ENCODE measurements around the gene HRAS. TPM values are rescaled to one million over a fixed set of nuclear protein-coding genes. Genes with fewer than 3 reads are reported as not detected.

HRAS gene
- total RNA-seq (2021; fragmentation: NEBNext Ultra II Directional; extraction: Animal tissue kit (Norgen Biotek cat#: 25700)), result 54.7 and 60.9 TPM in 2 replicates
- 44.3 and 63.4 TPM in 2 replicates for polyA plus RNA-seq (2011; rRNA removed)
- polyA plus RNA-seq (2011; cell fraction: cytosol; rRNA removed), result 47.4 TPM
- polyA plus RNA-seq (2011; cell fraction: nucleus; rRNA removed), result 117 TPM
- 63.6 to 78.2 TPM (median 69.2 TPM) in 4 replicates for polyA plus RNA-seq (2012, experiment 1 of 2)
- 56.3 TPM for polyA plus RNA-seq (2012, experiment 2 of 2)
- 25.7 TPM for polyA plus RNA-seq (2013, experiment 1 of 2)
- polyA plus RNA-seq (2013, experiment 2 of 2), result 26.0 TPM
- 28.2 and 33.1 TPM in 2 replicates for polyA minus RNA-seq (2011; rRNA and poly(A)+ RNA removed)
- 22.0 TPM for polyA minus RNA-seq (2011; cell fraction: cytosol; rRNA and poly(A)+ RNA removed)
- polyA minus RNA-seq (2011; cell fraction: nucleus; rRNA and poly(A)+ RNA removed), result 21.5 TPM
- long read RNA-seq, experiment 1, partial matches to known transcripts, result 11 of 17 reads
- long read RNA-seq, experiment 1, other reads (novel, unspliced or antisense), result 2 of 17 reads
- long read RNA-seq, experiment 2, partial matches to known transcripts, result 0 of 2 reads
- long read RNA-seq, experiment 2, other reads (novel, unspliced or antisense), result 0 of 2 reads

GRCh38 chr11:535519-536454 lies at the start of gene HRAS:
Gene HRAS (minus strand): TSS chr11:535576.
- FAIRE-seq (no peak), DNase-seq (ENCODE audit: low read depth in 1 of 2, low spot score in 2 of 2) (peak; percentile 70 to 94)
- Histone ChIP-seq H3K4ac (replicated peaks; ENCODE audit: insufficient read length, low read depth, low read length) (peak within 1 kb of the TSS; percentile 69), H2BK5ac (ENCODE audit: low read depth, low read length) (no peak within 1 kb of the TSS), H3K4me1 (replicated peaks in 1 of 4; ENCODE audit: control insufficient read depth in 3 of 4, insufficient read depth in 4 of 4, low read length in 3 of 4) (peaks cover 0 to 19% (median 10%) of the 10 kb centered on the region in 4 experiments; a peak in 5 of 7 replicates), H3K27me3 (replicated peaks in 1 of 4; ENCODE audit: control insufficient read depth in 3 of 4, extremely low read depth in 1 of 4, insufficient read depth in 3 of 4, low read length in 3 of 4) (peaks cover 0 to 16% (median 6%) of the 10 kb centered on the region in 4 experiments; a peak in 5 of 7 replicates), H3K4me3 (ENCODE audit: extremely low read depth in 1 of 4, insufficient read depth in 2 of 4, low read depth in 3 of 4, low read length in 4 of 4) (peak within 1 kb of the TSS; percentile 67 to 81 (median 74)), H3K79me2 (ENCODE audit: control insufficient read depth in 1 of 2, insufficient read depth in 2 of 2, low read length in 2 of 2) (no peaks in the 10 kb centered on the region), H3K27ac (ENCODE audit: low read depth, low read length) (0 out of 2 replicates have a peak within 1 kb of the TSS, but pooled peaks have one; percentile 30), H3K23me2 (ENCODE audit: low read depth, low read length) (peaks cover 21% of the 10 kb centered on the region; the same call in 1 of the 2 replicates), H2AFZ (ENCODE audit: low read length) (no peak within 1 kb of the TSS), H3K56ac (replicated peaks; ENCODE audit: insufficient read length, low read depth, low read length) (peak within 1 kb of the TSS; percentile 16), H3K36me3 (ENCODE audit: control insufficient read depth in 2 of 4, insufficient read depth in 4 of 4, low read length in 3 of 4) (peaks cover 0 to 15% (median 6%) of the 10 kb centered on the region in 4 experiments; a peak in 5 of 8 replicates), H3K4me2 (ENCODE audit: insufficient read depth in 1 of 2, low read depth in 2 of 2, low read length in 2 of 2) (peak within 1 kb of the TSS; percentile 61 to 82), H3K9me3 (ENCODE audit: insufficient read depth in 2 of 2, low read depth in 1 of 2, low read length in 1 of 2) (no peaks in the 10 kb centered on the region), H4K91ac (replicated peaks; ENCODE audit: insufficient read length, low read length) (peak within 1 kb of the TSS; percentile 65), H3K79me1 (ENCODE audit: low read depth, low read length) (no peaks in the 10 kb centered on the region), H4K20me1 (replicated peaks in 1 of 2; ENCODE audit: control insufficient read depth in 1 of 2, insufficient read depth in 2 of 2, low read length in 2 of 2) (peaks cover 7 to 11% of the 10 kb centered on the region in 2 experiments), H3K18ac (ENCODE audit: extremely low read depth, low read length) (peak within 1 kb of the TSS; percentile 32), H2BK12ac (ENCODE audit: low read depth, low read length) (no peak within 1 kb of the TSS; the same call in 1 of the 2 replicates), H2BK120ac (replicated peaks; ENCODE audit: low read depth, low read length) (no peak within 1 kb of the TSS), H2BK15ac (ENCODE audit: low read length) (peak within 1 kb of the TSS; percentile 46; the same call in 1 of the 2 replicates), H3K23ac (ENCODE audit: insufficient read length) (no peak within 1 kb of the TSS), H3K14ac (ENCODE audit: insufficient read length) (no peak within 1 kb of the TSS), H4K8ac (ENCODE audit: extremely low read depth, insufficient read depth, low read length) (peak within 1 kb of the TSS; percentile 89; the same call in 1 of the 2 replicates), H2AK5ac (ENCODE audit: low read depth, low read length) (no peak within 1 kb of the TSS; the same call in 1 of the 2 replicates), H3K9ac (replicated peaks in 1 of 4; ENCODE audit: extremely low read depth in 1 of 4, low read depth in 3 of 4, low read length in 3 of 4) (peak within 1 kb of the TSS in 3 of 4 experiments; percentile 29 to 52 (median 40); a peak in 5 of 7 replicates), H2BK20ac (ENCODE audit: low read length) (no peak within 1 kb of the TSS), H4K5ac (ENCODE audit: insufficient read length, low read depth, low read length) (peak within 1 kb of the TSS; percentile 88)
- CTCF ChIA-PET (ENCODE audit: partially characterized antibody), result interaction anchor here (0.8 to 1.4 kb wide), 4 partner anchors 9 to 24 kb away, joined by 3 to 8 read pairs (median 4); no protein-coding TSS in a partner anchor
- POLR2A ChIA-PET (ENCODE audit: partially characterized antibody), result interaction anchor here (0.6 to 2.5 kb wide), 19 partner anchors 9 to 286 kb away, joined by 3 to 11 read pairs (median 4); partner anchors contain the start of genes LMNTD2, PHRF1, RNH1 and SCT
- 3% methylated on average over 52 of the region's 97 CpGs; no CpG with 5 or more reads in 1 of the 2 experiments for WGBS, 2 experiments (ENCODE audit: extremely low coverage in 1 of 2, insufficient coverage in 1 of 2, insufficient read length in 1 of 2, insufficient replicate concordance in 2 of 2, low coverage in 1 of 2, low lambda C conversion rate in 2 of 2, missing lambda C conversion rate in 1 of 2)
- TF ChIP-seq CBX8 (IDR thresholded peaks at IDR 0.05; ENCODE audit: borderline replicate concordance, low read depth, low read length), result no peak
- TF ChIP-seq YY1 (IDR thresholded peaks at IDR 0.05; ENCODE audit: low read depth, low read length), result no peak
- TF ChIP-seq, protein P1, sequence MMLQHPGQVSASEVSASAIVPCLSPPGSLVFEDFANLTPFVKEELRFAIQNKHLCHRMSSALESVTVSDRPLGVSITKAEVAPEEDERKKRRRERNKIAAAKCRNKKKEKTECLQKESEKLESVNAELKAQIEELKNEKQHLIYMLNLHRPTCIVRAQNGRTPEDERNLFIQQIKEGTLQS (IDR thresholded peaks at IDR 0.05; ENCODE audit: insufficient read depth, low read depth, low read length), result no peak
- TF ChIP-seq MAFK (IDR thresholded peaks at IDR 0.05; ENCODE audit: low read depth, low read length), result no peak
- TF ChIP-seq NRF1 (IDR thresholded peaks at IDR 0.05; ENCODE audit: low read depth, low read length), result peak; percentile 34; the same call in 1 of the 2 replicates
- no peak for TF ChIP-seq EP300 (IDR thresholded peaks at IDR 0.05; ENCODE audit: borderline replicate concordance in 1 of 2, low read depth in 2 of 2, low read length in 2 of 2)

All from H1 (cell line).